ENCODE measurements around the gene CBY2. TPM values are rescaled to one million over a fixed set of nuclear protein-coding genes. Genes with fewer than 3 reads are reported as not detected.

Gene CBY2
- total and polyA plus RNA-seq, 2 of the 4 experiments (the other 2 are of a cell fraction): not detected

DNA sequence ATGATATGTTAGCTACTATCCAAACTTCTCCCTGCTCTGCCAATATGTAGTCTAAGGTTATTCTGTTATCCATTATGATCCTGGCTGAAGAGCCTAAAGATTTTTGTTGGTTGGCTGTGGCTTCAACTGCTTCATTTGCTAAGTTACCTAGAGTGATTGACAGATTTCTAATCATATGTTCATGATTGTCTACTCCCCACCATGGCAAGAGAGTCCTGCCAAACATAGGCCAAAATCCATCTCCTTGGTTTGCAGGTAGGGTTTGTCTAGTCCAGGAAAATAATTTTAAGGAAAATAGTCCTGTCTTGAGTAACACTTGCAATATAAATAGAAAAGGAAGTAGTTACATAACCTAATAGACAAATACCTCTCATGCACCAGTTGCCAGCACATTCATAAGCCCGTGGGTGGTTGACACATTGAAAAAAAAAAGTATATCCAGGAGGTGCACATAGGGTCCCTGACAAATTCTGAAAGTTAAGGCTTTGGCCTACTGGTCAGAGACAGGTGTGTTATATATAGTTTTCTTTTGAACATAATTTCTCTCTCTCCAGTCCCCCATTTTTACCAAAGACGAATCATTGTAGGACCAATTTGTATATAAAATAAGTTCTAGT, 5.4 kb upstream of the CBY2 start:
- H3K23ac ChIP-seq (ENCODE audit: low read depth, low read length): no peak overlapping the region
- H3K4ac ChIP-seq (ENCODE audit: low read depth, low read length): no peak overlapping the region
- H3K56ac ChIP-seq (ENCODE audit: extremely low read depth, insufficient read depth, low read length): no peak overlapping the region
- no peak overlapping the region for H2BK5ac ChIP-seq (ENCODE audit: low read depth, low read length, poor library complexity, severe bottlenecking)
- H4K20me1 ChIP-seq (ENCODE audit: insufficient read depth, low read length): no peaks in the 10 kb centered on the region
- ATAC-seq (ENCODE audit: low read depth) (no peak), DNase-seq (no peak)
- H2BK15ac ChIP-seq (ENCODE audit: low read depth, low read length): no peak overlapping the region
- no peaks in the 10 kb centered on the region for H3K9me1 ChIP-seq (ENCODE audit: insufficient read depth, low read length)
- no peak overlapping the region for H3K18ac ChIP-seq (ENCODE audit: low read depth, low read length)
- no peak overlapping the region for H4K91ac ChIP-seq (ENCODE audit: insufficient read depth, low read depth, low read length)
- H4K8ac ChIP-seq (ENCODE audit: low read depth in 2 of 2, low read length in 2 of 2): no peak overlapping the region
- no peak overlapping the region for H4K5ac ChIP-seq (ENCODE audit: low read depth, low read length)
- ChIA-PET CTCF (no interaction called here), POLR2A (ENCODE audit: unreplicated experiment) (no interaction called here)
- BruUV-seq (replicated peaks): no TSS peak
- H2AK9ac ChIP-seq (replicated peaks; ENCODE audit: low read depth, low read length, poor library complexity): no peak overlapping the region
- H2AK5ac ChIP-seq (ENCODE audit: low read depth, low read length): no peak overlapping the region
- no peaks in the 10 kb centered on the region for H3K9me3 ChIP-seq (ENCODE audit: control insufficient read depth, insufficient read depth, low read length)
- no peak overlapping the region for H3K27ac ChIP-seq (ENCODE audit: insufficient read depth, low read length)
- no peak overlapping the region for H3K4me2 ChIP-seq (ENCODE audit: low read depth, low read length)
- no peak overlapping the region for H2BK20ac ChIP-seq (ENCODE audit: low read depth, low read length)
- H3K79me1 ChIP-seq (ENCODE audit: low read depth in 1 of 2, low read length in 2 of 2): no peaks in the 10 kb centered on the region
- dilution Hi-C loops (cut with HindIII; ENCODE audit: low sequenced_read_pairs, unreplicated experiment): no loop called here
- no peak overlapping the region for H3K4me3 ChIP-seq (ENCODE audit: insufficient read depth, low read depth, low read length)
- no peaks in the 10 kb centered on the region for H3K36me3 ChIP-seq (ENCODE audit: control insufficient read depth, insufficient read depth, low read length)
- in situ Hi-C loops (cut with MboI; ENCODE audit: low sequenced_read_pairs): no loop called here
- H3K27me3 ChIP-seq (ENCODE audit: control insufficient read depth, insufficient read depth, low read length): peaks cover 1% of the 10 kb centered on the region
- H2AFZ ChIP-seq (replicated peaks; ENCODE audit: low read length, poor library complexity): no peak overlapping the region
- WGBS, 2 experiments (ENCODE audit: extremely low coverage in 2 of 2, insufficient read length in 1 of 2): no CpG with 5 or more reads among the region's 2 CpGs
- intact Hi-C loops (cut with micrococcal nuclease): no loop called here
- no peaks in the 10 kb centered on the region for H3K4me1 ChIP-seq (ENCODE audit: control insufficient read depth, insufficient read depth, low read length)
- no peak overlapping the region for H3K9ac ChIP-seq (ENCODE audit: low read depth, low read length)
- no peak for TF ChIP-seq POLR2A (IDR thresholded peaks at IDR 0.05; ENCODE audit: low read depth, low read length)
- TF ChIP-seq CEBPB (IDR thresholded peaks at IDR 0.05; ENCODE audit: low read depth, low read length): no peak
- TF ChIP-seq NFE2L2 (IDR thresholded peaks at IDR 0.05; ENCODE audit: low read depth, low read length): no peak
- no peak for TF ChIP-seq CHD1 (IDR thresholded peaks at IDR 0.05; ENCODE audit: low read depth, low read length)
- TF ChIP-seq MAZ (IDR thresholded peaks at IDR 0.05; ENCODE audit: borderline replicate concordance, low read depth, low read length): no peak
- no peak for TF ChIP-seq RCOR1 (IDR thresholded peaks at IDR 0.05; ENCODE audit: insufficient replicate concordance, low read length)
- TF ChIP-seq MAFK (IDR thresholded peaks at IDR 0.05; ENCODE audit: low read depth, low read length): no peak
- TF ChIP-seq, protein P1, sequence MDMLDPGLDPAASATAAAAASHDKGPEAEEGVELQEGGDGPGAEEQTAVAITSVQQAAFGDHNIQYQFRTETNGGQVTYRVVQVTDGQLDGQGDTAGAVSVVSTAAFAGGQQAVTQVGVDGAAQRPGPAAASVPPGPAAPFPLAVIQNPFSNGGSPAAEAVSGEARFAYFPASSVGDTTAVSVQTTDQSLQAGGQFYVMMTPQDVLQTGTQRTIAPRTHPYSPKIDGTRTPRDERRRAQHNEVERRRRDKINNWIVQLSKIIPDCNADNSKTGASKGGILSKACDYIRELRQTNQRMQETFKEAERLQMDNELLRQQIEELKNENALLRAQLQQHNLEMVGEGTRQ (IDR thresholded peaks at IDR 0.05; ENCODE audit: low read depth, low read length): no peak
- TF ChIP-seq RFX5 (IDR thresholded peaks at IDR 0.05; ENCODE audit: low read depth, low read length): no peak
- TF ChIP-seq, protein P2, sequence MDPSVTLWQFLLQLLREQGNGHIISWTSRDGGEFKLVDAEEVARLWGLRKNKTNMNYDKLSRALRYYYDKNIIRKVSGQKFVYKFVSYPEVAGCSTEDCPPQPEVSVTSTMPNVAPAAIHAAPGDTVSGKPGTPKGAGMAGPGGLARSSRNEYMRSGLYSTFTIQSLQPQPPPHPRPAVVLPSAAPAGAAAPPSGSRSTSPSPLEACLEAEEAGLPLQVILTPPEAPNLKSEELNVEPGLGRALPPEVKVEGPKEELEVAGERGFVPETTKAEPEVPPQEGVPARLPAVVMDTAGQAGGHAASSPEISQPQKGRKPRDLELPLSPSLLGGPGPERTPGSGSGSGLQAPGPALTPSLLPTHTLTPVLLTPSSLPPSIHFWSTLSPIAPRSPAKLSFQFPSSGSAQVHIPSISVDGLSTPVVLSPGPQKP (IDR thresholded peaks at IDR 0.05; ENCODE audit: borderline replicate concordance, low read depth, low read length): no peak
- TF ChIP-seq, protein P3, sequence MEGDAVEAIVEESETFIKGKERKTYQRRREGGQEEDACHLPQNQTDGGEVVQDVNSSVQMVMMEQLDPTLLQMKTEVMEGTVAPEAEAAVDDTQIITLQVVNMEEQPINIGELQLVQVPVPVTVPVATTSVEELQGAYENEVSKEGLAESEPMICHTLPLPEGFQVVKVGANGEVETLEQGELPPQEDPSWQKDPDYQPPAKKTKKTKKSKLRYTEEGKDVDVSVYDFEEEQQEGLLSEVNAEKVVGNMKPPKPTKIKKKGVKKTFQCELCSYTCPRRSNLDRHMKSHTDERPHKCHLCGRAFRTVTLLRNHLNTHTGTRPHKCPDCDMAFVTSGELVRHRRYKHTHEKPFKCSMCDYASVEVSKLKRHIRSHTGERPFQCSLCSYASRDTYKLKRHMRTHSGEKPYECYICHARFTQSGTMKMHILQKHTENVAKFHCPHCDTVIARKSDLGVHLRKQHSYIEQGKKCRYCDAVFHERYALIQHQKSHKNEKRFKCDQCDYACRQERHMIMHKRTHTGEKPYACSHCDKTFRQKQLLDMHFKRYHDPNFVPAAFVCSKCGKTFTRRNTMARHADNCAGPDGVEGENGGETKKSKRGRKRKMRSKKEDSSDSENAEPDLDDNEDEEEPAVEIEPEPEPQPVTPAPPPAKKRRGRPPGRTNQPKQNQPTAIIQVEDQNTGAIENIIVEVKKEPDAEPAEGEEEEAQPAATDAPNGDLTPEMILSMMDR (conservative IDR thresholded peaks at IDR 0.05; ENCODE audit: low read depth, low read length): no peak
- TF ChIP-seq MXI1 (IDR thresholded peaks at IDR 0.05; ENCODE audit: borderline replicate concordance, low read depth, low read length): no peak
- no peak overlapping the region for H3K14ac ChIP-seq (replicated peaks; ENCODE audit: low read depth, low read length)
- H2BK120ac ChIP-seq (ENCODE audit: low read depth, low read length): no peak overlapping the region

Data from IMR-90 (cell line).